Neural cell (in vitro differentiated cells): ENCODE measurements around the gene IKZF4. TPM values are rescaled to one million over a fixed set of nuclear protein-coding genes. Genes with fewer than 3 reads are reported as not detected.

Source experiments
- H2AFZ ChIP-seq: fragments of 200-600, 300-800 bp; sonication (generic), shearing (Covaris generic); 2 replicates; pipeline ENCODE4 v1.6.0; 2014; ENCODE audit warnings: low read depth, mild to moderate bottlenecking, antibody characterized with exemption, low read length, moderate library complexity
- H3F3A ChIP-seq: fragments of 200-600 bp; shearing (Covaris generic); 2 replicates; pipeline ENCODE4 v1.6.1; 2016; ENCODE audit warnings: mild to moderate bottlenecking, moderate library complexity, mixed read lengths, antibody characterized with exemption, low read length; ENCODE audit not compliant: insufficient read depth, poor library complexity, severe bottlenecking
- H3K27ac ChIP-seq: fragments of 200-600, 300-800 bp; sonication (generic), shearing (Covaris generic); 2 replicates; pipeline ENCODE4 v1.5.1; 2014; ENCODE audit warnings: mild to moderate bottlenecking, low read length, moderate library complexity
- H3K27me3 ChIP-seq: fragments of 300-800, 200-600 bp; sonication (generic), shearing (Covaris generic); 2 replicates; pipeline ENCODE4 v1.6.0; 2014; ENCODE audit warnings: mild to moderate bottlenecking, low read depth, low read length, moderate library complexity; ENCODE audit not compliant: insufficient read depth
- H3K36me3 ChIP-seq: fragments of 300-800, 200-600 bp; sonication (generic), shearing (Covaris generic); 2 replicates; pipeline ENCODE4 v1.5.1; 2014; ENCODE audit warnings: mild to moderate bottlenecking, antibody characterized with exemption, low read length, moderate library complexity; ENCODE audit not compliant: insufficient read depth
- H3K4me2 ChIP-seq: fragments of 300-800, 200-600 bp; sonication (generic), shearing (Covaris generic); 2 replicates; pipeline ENCODE4 v1.6.0; 2014; ENCODE audit warnings: mild to moderate bottlenecking, low read length
- H3K4me3 ChIP-seq: fragments of 300-800, 200-600 bp; sonication (generic), shearing (Covaris generic); 2 replicates; pipeline ENCODE4 v1.5.1; 2014; ENCODE audit warnings: mild to moderate bottlenecking, low read length, moderate library complexity
- H3K79me2 ChIP-seq: fragments of 200-600 bp; shearing (Covaris generic); replicated peaks from 2 replicates; pipeline ENCODE4 v1.6.0; 2014; ENCODE audit warnings: mild to moderate bottlenecking, low read length, moderate library complexity; ENCODE audit not compliant: insufficient read depth
- H3K9ac ChIP-seq: fragments of 300-800, 200-600 bp; sonication (generic), shearing (Covaris generic); 2 replicates; pipeline ENCODE4 v1.6.1; 2016; ENCODE audit warnings: mild to moderate bottlenecking, low read length, mixed read lengths
- H3K9me2 ChIP-seq: fragments of 200-600 bp; shearing (Covaris generic); 2 replicates; pipeline ENCODE4 v1.6.1; 2016; ENCODE audit warnings: mild to moderate bottlenecking, low read length, mixed read lengths; ENCODE audit not compliant: insufficient read depth
- H3K9me3 ChIP-seq: fragments of 200-600, 300-800 bp; sonication (generic), shearing (Covaris generic); 2 replicates; pipeline ENCODE4 v1.6.1; 2016; ENCODE audit warnings: mild to moderate bottlenecking, mixed run types, low read length, moderate library complexity, mixed read lengths
- H4K20me1 ChIP-seq: fragments of 200-600 bp; shearing (Covaris generic); 2 replicates; pipeline ENCODE4 v1.6.1; 2016; ENCODE audit warnings: mild to moderate bottlenecking, mixed run types; ENCODE audit not compliant: insufficient read depth
- EP300 ChIP-seq: fragments of 450-650 bp; conservative IDR thresholded peaks from 2 replicates; pipeline ENCODE4 v1.6.1; 2014; ENCODE audit warnings: antibody characterized with exemption, mild to moderate bottlenecking, moderate library complexity; ENCODE audit not compliant: poor library complexity, severe bottlenecking
- EZH2 ChIP-seq: fragments of 200-600, 300-800 bp; shearing (Covaris generic), sonication (generic); IDR thresholded peaks from 2 replicates; pipeline ENCODE4 v1.6.1; 2014; ENCODE audit warnings: antibody characterized with exemption, low read length, borderline replicate concordance, mild to moderate bottlenecking; ENCODE audit not compliant: insufficient read depth, poor library complexity, severe bottlenecking
- MXI1 ChIP-seq: fragments of 450-650 bp; conservative IDR thresholded peaks from 2 replicates; pipeline ENCODE4 v1.6.1; 2014; ENCODE audit warnings: antibody characterized with exemption, mild to moderate bottlenecking; ENCODE audit not compliant: poor library complexity, severe bottlenecking
- POLR2AphosphoS5 ChIP-seq: IDR thresholded peaks from 2 replicates; pipeline ENCODE4 v1.6.1; 2012
- RAD21 ChIP-seq: fragments of 450-650 bp; conservative IDR thresholded peaks from 2 replicates; pipeline ENCODE4 v1.6.1; 2014; ENCODE audit warnings: antibody characterized with exemption, mild to moderate bottlenecking, moderate library complexity
- SMC3 ChIP-seq: fragments of 450-650 bp; conservative IDR thresholded peaks from 2 replicates; pipeline ENCODE4 v1.6.1; 2014; ENCODE audit warnings: antibody characterized with exemption, mild to moderate bottlenecking, moderate library complexity; ENCODE audit not compliant: poor library complexity
- TAF1 ChIP-seq: IDR thresholded peaks from 2 replicates; pipeline ENCODE4 v1.6.1; 2012; ENCODE audit warnings: low read depth
- polyA plus RNA-seq: library from polyadenylated mRNA; depleted of rRNA; stranded (reverse); fragments of >200 nt; gene quantifications from 2 replicates; pipeline ENCODE4 v1.2.3, GENCODE V29; 2014
- TF ChIP-seq, protein P1 (sequence below): fragments of 450-650 bp; IDR thresholded peaks from 2 replicates; pipeline ENCODE4 v1.5.1; 2014; ENCODE audit warnings: antibody characterized with exemption, mild to moderate bottlenecking, moderate library complexity; ENCODE audit not compliant: poor library complexity, severe bottlenecking
- TF ChIP-seq, protein P2 (sequence below): IDR thresholded peaks from 2 replicates; pipeline ENCODE4 v1.6.1; 2012; ENCODE audit warnings: borderline replicate concordance

The IKZF4 gene
- polyA plus RNA-seq, 1 donor from 2014 or later, result 4.8 TPM

DNA sequence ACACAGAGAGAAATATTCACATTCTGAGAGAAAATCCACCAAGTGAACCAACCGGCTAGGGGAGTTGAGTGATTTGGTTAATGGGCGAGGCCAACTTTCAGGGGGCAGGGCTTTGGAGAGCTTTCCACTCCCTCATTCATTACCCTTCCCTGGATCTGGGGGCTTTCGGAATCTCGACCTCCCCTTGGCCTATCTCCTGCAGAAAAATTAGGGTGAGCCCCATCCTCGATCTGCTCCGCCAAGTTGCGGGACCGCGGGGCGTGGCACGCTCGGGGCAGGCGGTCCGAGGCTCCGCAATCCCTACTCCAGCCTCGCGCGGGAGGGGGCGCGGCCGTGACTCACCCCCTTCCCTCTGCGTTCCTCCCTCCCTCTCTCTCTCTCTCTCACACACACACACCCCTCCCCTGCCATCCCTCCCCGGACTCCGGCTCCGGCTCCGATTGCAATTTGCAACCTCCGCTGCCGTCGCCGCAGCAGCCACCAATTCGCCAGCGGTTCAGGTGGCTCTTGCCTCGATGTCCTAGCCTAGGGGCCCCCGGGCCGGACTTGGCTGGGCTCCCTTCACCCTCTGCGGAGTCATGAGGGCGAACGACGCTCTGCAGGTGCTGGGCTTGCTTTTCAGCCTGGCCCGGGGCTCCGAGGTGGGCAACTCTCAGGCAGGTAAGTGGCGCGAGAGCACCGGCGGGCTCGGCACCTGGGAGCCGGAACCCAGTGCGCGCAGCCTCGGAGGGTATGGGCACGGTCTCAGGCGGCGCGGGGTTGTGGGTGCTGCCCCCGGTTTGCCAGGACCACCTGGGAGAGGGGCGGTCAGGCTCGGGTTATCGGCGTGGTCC, 59.1 kb downstream of the IKZF4 start, which contains the start of gene ERBB3:
TSS of gene ERBB3 (plus strand) at position 443 of the 833 bp plus-strand sequence. CDS start at position 579, 136 bp downstream.
- peak within 1 kb of the TSS; percentile 33 for H2AFZ ChIP-seq
- no peaks in the 10 kb centered on the region for H4K20me1 ChIP-seq
- no peaks in the 10 kb centered on the region for H3K36me3 ChIP-seq
- TF ChIP-seq, protein P1, sequence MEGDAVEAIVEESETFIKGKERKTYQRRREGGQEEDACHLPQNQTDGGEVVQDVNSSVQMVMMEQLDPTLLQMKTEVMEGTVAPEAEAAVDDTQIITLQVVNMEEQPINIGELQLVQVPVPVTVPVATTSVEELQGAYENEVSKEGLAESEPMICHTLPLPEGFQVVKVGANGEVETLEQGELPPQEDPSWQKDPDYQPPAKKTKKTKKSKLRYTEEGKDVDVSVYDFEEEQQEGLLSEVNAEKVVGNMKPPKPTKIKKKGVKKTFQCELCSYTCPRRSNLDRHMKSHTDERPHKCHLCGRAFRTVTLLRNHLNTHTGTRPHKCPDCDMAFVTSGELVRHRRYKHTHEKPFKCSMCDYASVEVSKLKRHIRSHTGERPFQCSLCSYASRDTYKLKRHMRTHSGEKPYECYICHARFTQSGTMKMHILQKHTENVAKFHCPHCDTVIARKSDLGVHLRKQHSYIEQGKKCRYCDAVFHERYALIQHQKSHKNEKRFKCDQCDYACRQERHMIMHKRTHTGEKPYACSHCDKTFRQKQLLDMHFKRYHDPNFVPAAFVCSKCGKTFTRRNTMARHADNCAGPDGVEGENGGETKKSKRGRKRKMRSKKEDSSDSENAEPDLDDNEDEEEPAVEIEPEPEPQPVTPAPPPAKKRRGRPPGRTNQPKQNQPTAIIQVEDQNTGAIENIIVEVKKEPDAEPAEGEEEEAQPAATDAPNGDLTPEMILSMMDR, result no peak
- TF ChIP-seq EP300 (no peak), MXI1 (no peak), SMC3 (no peak), RAD21 (no peak), POLR2AphosphoS5 (no peak), EZH2 (no peak), TAF1 (no peak)
- TF ChIP-seq, protein P2, sequence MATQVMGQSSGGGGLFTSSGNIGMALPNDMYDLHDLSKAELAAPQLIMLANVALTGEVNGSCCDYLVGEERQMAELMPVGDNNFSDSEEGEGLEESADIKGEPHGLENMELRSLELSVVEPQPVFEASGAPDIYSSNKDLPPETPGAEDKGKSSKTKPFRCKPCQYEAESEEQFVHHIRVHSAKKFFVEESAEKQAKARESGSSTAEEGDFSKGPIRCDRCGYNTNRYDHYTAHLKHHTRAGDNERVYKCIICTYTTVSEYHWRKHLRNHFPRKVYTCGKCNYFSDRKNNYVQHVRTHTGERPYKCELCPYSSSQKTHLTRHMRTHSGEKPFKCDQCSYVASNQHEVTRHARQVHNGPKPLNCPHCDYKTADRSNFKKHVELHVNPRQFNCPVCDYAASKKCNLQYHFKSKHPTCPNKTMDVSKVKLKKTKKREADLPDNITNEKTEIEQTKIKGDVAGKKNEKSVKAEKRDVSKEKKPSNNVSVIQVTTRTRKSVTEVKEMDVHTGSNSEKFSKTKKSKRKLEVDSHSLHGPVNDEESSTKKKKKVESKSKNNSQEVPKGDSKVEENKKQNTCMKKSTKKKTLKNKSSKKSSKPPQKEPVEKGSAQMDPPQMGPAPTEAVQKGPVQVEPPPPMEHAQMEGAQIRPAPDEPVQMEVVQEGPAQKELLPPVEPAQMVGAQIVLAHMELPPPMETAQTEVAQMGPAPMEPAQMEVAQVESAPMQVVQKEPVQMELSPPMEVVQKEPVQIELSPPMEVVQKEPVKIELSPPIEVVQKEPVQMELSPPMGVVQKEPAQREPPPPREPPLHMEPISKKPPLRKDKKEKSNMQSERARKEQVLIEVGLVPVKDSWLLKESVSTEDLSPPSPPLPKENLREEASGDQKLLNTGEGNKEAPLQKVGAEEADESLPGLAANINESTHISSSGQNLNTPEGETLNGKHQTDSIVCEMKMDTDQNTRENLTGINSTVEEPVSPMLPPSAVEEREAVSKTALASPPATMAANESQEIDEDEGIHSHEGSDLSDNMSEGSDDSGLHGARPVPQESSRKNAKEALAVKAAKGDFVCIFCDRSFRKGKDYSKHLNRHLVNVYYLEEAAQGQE, result no peak
- peak within 1 kb of the TSS; percentile 70 for H3K4me3 ChIP-seq
- no peaks in the 10 kb centered on the region for H3K79me2 ChIP-seq
- peaks cover 43% of the 10 kb centered on the region for H3K27me3 ChIP-seq
- H3K27ac ChIP-seq, result no peak within 1 kb of the TSS
- no peaks in the 10 kb centered on the region for H3K9me2 ChIP-seq
- no peaks in the 10 kb centered on the region for H3K9me3 ChIP-seq
- no peaks in the 10 kb centered on the region for H3F3A ChIP-seq
- H3K9ac ChIP-seq, result peak within 1 kb of the TSS; percentile 47
- peak within 1 kb of the TSS; percentile 80 for H3K4me2 ChIP-seq

DNA sequence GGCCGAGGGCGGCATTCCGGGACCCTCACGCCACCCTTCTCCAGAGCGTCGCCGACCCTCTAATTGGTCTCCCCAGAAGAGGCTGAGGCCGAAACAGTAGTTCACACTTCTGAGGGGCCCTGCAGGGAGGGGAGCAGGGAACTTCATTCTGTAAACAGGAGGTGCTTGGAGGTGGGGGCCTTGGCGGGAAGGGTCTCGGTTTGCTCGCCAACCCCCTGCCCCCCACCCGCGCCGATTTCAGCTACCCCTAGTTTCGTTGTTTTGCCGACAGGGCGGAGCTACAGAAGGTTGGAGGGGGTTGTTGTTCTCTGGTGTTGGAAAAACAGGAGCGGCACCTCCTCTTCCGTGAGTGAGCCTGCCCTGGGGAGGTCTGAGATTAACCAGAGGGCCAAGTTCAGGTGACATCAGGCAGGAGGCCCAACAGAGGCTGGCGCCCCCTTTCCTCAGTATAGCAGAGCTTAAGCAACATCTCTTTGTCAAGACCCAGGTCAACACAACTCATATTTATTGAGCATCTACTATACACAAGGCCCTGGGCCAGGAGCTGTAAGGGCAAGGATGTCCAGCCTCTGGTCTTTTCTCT, 59.8 kb downstream of the IKZF4 start:
- Histone ChIP-seq H3K9me2 (no peaks in the 10 kb centered on the region), H3K9me3 (no peaks in the 10 kb centered on the region), H3K79me2 (no peaks in the 10 kb centered on the region), H3F3A (no peaks in the 10 kb centered on the region), H3K27me3 (peaks cover 43% of the 10 kb centered on the region), H2AFZ (no peak overlapping the region), H3K27ac (no peak overlapping the region), H3K4me2 (peak overlapping the region; percentile 80), H4K20me1 (no peaks in the 10 kb centered on the region), H3K9ac (peak overlapping the region; percentile 47), H3K36me3 (no peaks in the 10 kb centered on the region), H3K4me3 (peak overlapping the region; percentile 70)
- TF ChIP-seq, protein P1, result no peak
- TF ChIP-seq, protein P2, result no peak
- no peak for TF ChIP-seq EP300
- no peak for TF ChIP-seq SMC3
- TF ChIP-seq TAF1, result no peak
- TF ChIP-seq RAD21, result no peak
- TF ChIP-seq MXI1, result no peak
- no peak for TF ChIP-seq EZH2
- TF ChIP-seq POLR2AphosphoS5, result no peak
